ENCODE data around the gene EFCAB6.

GRCh38 chr22:43526117-43526655, 285.9 kb downstream of the EFCAB6 start:
- no peak for TF ChIP-seq EP300 (IDR thresholded peaks at IDR 0.05; ENCODE audit: borderline replicate concordance)
- TF ChIP-seq RAD21 (IDR thresholded peaks at IDR 0.05; ENCODE audit: low read depth) = no peak
- no peak for TF ChIP-seq CEBPB (IDR thresholded peaks at IDR 0.05)
- no peak for TF ChIP-seq REST (IDR thresholded peaks at IDR 0.05; ENCODE audit: low read depth)
- no peak for TF ChIP-seq YY1 (IDR thresholded peaks at IDR 0.05; ENCODE audit: low read depth)

Data from Ishikawa (cell line).